Stimulated activated CD4-positive, alpha-beta T cell treated with anti-CD3 and anti-CD28 coated beads, Interleukin-12 subunit alpha, Interleukin-12 subunit beta, amount 100 ng/mL, for 48 hours (primary cell): ENCODE measurements around the gene TIAM2.

Source experiments
- DNase-seq, 3 donors: peaks; one replicate each; pipeline ENCODE4 v3.0.0-alpha.2; 2020; ENCODE audit warnings: low read depth in 2 of 3, low spot score in 1 of 3

The TIAM2 gene

GRCh38 chr6:155275808-155276480, 280.8 kb downstream of the TIAM2 start:
- no peak for DNase-seq

GRCh38 chr6:155276638-155277037, 281.5 kb downstream of the TIAM2 start:
- DNase-seq = no peak

GRCh38 chr6:155278319-155279049, 283.4 kb downstream of the TIAM2 start:
- no peak for DNase-seq

- no peak for DNase-seq
Observed at GRCh38 chr6:155284775-155285174, 289.7 kb downstream of the TIAM2 start.

GRCh38 chr6:155287762-155288161, 292.6 kb downstream of the TIAM2 start:
- DNase-seq = no peak

GRCh38 chr6:155290491-155290890, 295.4 kb downstream of the TIAM2 start:
- no peak for DNase-seq

GRCh38 chr6:155291291-155291690, 296.2 kb downstream of the TIAM2 start:
- no peak for DNase-seq

- DNase-seq = no peak
Observed at GRCh38 chr6:155292711-155293110, 297.6 kb downstream of the TIAM2 start.

GRCh38 chr6:155297669-155298068, 302.6 kb downstream of the TIAM2 start:
- DNase-seq = no peak

- no peak for DNase-seq
Observed at GRCh38 chr6:155301867-155302266, 306.8 kb downstream of the TIAM2 start.

GRCh38 chr6:155303361-155303870, 308.3 kb downstream of the TIAM2 start:
- DNase-seq = no peak

GRCh38 chr6:155306958-155307357, 311.8 kb downstream of the TIAM2 start:
- DNase-seq = no peak
